HG03066 (cell line): ENCODE data around the gene ARSI.

ENCODE experiments used
- ATAC-seq: cut with Tn5 transposase; IDR thresholded peaks from one replicate; pipeline ENCODE4 v1.9.1; 2021; ENCODE audit warnings: low read depth; ENCODE audit not compliant: unreplicated experiment

Gene ARSI

DNA sequence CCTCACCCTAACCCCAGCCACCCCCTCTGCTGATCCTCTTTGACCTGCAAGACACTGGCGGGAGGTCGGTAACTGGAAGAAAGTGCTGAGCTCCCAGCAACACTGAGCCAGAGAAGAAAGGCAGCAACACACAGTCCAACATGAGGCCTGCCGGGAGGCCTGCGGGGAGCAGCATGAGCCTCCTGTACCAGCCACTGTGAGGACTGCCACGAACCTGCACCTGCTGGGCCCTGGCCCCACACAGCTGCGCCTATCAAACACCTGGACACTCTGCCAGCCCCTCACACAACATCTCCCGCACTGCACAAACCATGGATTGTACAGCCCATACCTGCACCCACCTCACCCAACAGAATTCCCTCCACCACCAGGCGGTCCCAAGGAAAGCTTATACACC lies 31.4 kb downstream of the ARSI start:
- no peak for ATAC-seq

GRCh38 chr5:150270541-150271295 lies 32.0 kb downstream of the ARSI start:
- ATAC-seq, result no peak

DNA sequence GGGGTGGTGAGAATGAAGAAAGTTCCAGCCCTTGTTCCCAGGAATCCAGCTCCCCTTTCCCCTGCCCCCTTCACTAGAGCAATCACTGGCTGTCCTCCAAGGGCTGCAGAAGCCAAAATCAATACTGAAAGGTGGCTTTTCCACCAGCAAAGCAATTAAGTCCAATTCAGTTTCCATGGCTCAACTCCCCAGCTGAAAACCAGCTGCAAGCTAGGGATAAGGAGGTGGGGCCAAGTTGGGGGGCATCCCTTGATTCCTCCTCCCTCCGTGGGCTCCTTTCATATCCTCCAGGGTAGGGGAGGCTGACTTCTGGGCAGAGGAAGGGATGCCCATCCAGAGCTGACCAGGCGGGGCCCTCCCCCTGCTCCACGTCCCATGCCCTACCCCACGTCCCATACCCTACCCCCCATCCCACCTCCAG lies 35.8 kb downstream of the ARSI start:
- no peak for ATAC-seq

- no peak for ATAC-seq
Observed at GRCh38 chr5:150265870-150266383, 36.8 kb downstream of the ARSI start.

- no peak for ATAC-seq
Observed at GRCh38 chr5:150264667-150265603, 37.8 kb downstream of the ARSI start.

DNA sequence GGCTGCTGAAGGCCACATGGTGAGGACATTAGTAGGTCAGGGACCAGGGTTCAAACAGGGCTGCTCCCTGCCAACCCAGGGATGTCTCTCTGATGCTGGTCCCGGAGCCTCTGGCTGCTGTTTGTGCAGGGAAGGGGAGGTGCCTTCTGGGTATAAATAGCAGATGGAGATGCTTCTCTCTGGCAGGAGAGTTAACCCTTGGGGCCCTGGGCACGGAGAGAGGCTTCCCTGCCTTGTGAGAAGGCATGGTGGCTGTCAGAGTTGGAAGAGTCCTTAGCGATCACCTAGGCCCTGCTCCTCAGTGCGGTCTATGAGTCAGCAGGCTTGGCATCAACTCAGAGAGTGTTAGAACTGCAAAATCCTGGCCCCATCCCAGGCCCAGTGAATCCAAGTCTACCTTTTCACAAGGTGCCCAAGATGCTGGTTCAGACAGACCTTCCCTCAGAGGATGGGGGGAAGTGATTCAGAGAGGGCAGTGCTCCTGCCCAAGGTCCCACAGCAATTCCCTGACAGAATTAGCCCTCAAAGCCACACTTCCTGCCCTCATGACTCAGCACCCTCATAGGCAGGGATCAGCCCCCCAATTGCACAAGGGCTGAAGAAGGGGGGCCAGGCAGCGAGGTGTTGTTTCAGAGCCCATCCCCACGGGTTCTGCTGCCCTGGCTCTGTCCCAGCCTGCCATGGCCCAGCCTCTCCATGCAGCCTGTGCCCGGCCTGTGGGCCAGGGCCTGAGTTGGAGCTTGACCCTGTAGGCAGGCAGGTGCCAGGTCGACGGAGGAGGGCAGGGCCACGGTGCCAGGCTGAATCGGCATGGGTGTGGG lies 38.7 kb downstream of the ARSI start:
- ATAC-seq, result no peak

GRCh38 chr5:150263375-150263775 lies 39.3 kb downstream of the ARSI start:
- ATAC-seq, result no peak

DNA sequence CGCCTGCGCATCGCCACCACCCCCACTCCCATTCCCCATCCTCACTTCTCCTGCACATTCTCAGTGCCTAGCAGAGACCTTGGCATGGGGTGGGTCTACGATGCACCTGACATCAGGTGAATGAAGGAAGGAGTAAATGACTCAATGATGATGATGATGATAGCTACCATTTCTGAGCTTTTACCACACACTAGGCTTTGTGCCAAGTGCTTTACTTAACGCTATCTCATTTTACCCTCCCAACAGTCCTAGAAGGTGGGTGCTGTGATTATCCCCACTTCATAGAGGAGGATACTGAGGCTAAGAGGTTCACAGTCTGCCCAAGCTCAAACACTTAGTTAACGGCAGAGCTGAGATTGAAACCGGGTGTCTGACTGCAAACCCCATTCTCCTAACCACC lies 40.2 kb downstream of the ARSI start:
- no peak for ATAC-seq

DNA sequence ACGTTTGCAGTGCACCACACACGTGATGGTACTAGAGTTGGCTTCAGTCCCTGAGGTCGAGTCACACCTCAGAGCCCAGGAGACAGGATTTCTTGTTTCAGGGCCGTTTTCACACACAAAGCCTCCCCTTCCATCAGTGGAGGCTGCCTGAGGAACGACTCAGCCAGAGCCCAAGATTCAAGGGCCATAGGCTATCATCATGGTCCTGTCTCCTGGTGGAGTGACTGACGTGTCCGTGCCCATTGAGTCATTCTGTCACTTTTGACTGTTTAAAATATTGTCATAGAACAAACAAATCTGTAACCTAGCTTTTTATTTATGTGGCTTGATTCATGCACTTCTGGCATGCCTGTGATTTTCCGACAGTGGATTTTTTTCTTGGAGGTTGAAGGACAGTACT lies 41.5 kb downstream of the ARSI start:
- no peak for ATAC-seq

- no peak for ATAC-seq
Observed at GRCh38 chr5:150258130-150258529, 44.6 kb downstream of the ARSI start.

DNA sequence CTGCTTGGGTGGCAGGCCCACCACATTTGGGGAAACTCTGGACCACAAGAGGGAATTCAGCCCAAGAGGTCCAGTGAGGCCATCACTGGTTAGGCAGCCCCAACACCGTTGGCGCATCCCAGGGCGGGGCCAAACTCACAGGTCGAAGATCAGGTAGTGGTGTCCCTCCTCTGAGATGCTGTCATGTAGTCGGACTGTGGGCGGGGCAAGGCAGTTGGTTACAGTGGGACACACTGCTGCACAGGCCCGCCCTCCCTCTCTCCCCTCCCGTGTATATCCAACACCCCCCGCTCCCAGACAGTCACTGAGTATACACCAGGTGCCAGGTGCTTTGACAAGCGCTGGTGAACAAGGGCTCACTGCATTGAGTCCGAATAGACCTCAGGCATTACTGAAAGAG lies 45.3 kb downstream of the ARSI start:
- no peak for ATAC-seq

DNA sequence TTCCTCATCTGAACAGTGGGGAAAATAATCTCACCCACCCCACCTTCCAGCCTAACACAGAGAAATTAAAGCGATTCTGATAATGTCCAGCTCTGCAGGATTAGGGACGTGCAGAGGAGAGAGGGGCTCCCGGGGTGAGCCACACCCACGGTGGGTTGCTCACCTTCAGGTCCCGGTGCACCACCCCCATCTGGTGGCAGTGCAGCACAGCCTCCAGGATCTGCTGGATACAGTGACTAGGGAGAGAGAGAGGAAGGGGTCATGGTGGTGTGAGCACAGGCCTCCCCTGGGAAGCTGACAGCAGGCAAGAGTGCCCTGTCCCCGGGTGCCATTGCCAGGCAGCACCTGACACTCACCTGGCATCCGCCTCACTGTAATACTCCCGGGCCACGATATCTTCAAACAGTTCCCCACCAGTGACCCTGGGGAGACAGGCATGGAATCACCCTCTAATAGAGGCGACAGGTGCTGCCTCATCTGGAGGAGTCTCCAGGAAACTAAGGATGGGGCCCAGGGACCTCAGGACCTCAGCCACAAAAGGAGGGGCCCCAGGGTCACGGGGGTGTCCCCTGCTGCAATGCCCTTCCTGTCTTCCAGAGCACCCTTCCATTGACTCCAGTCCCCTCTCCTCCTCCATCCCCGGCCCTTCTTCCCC lies 46.2 kb downstream of the ARSI start:
- no peak for ATAC-seq

GRCh38 chr5:150255659-150256409 lies 46.9 kb downstream of the ARSI start:
- no peak for ATAC-seq

- no peak for ATAC-seq
Observed at GRCh38 chr5:150254774-150255173, 47.9 kb downstream of the ARSI start.

DNA sequence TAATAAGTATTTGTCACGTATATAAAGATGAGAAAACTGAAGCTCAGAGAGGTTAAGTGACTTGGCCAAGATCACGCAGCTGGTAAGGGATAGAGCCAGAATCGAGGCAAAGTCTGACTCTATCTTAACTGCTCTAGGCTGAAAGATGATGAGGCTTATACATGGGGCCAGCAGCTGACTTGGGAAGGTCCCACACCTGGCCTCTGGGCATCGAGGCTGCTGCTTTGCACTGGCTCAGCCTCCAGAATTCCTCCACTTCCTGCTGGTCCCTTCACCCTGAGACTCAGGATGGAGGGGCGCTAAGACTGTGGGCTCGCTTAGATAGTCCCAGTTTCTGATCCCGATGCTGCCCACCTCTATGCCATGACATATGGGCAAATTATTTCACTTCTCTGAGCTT lies 48.3 kb downstream of the ARSI start:
- no peak for ATAC-seq

DNA sequence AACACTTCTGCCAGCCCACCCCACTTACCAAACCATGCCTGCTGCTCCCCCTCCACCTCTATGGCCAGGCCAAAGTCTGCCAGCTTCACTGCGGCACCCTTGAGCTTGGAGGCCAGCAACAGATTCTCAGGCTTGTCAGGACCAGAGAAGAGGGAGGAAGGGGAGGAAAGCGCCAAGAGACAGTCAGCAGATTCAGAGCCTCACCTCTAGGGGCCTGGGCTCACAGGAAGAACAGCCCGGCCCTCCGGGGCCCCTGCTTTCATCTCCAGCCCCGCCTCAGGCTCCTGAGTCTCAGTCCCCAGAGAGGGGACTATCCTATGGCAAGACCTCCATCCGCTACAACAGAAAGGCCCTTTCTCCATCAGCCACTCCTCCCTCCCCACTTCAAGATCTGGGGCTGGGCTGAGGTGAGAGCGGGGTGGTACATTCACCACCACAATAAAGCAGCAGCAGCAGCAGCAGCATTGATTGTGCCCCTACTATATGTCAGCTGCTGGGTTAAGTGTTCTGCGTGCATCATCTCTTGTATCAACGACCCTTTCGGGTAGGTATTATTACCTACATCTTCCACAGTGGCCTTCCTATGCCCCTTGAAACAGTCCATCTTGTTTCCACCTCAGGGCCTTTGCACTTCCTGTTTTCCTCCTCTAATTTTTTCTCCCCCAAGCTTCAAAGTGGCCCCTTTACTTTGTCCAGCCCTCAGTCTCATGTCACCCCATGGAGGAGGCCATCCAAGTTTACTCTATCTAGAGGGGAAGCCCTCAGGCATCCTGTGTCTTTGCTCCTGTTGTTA lies 49.1 kb downstream of the ARSI start:
- ATAC-seq, result no peak

- no peak for ATAC-seq
Observed at GRCh38 chr5:150252489-150252888, 50.2 kb downstream of the ARSI start.

GRCh38 chr5:150251504-150251903 lies 51.2 kb downstream of the ARSI start:
- no peak for ATAC-seq

GRCh38 chr5:150249744-150250143 lies 53.0 kb downstream of the ARSI start:
- ATAC-seq, result no peak
